Peyer's patch (tissue), 4 donors: ENCODE measurements around the gene PIK3R5. TPM values are rescaled to one million over a fixed set of nuclear protein-coding genes. Genes with fewer than 3 reads are reported as not detected.

Experiments
- DNase-seq, 3 donors: peaks; one replicate each; pipeline ENCODE4 v3.0.0-alpha.2; 2017 to 2019
- H3K27ac ChIP-seq, 4 donors: fragments of 200-600 bp; sonication (generic); one replicate each; pipeline ENCODE4 v1.5.1; 2016 to 2019
- H3K27me3 ChIP-seq, 2 donors: fragments of 200-600 bp; sonication (generic); one replicate each; pipeline ENCODE4 v1.5.1; 2019
- H3K36me3 ChIP-seq, 3 donors: fragments of 200-600 bp; sonication (generic); one replicate each; pipeline ENCODE4 v1.5.1; 2016 to 2019
- H3K4me1 ChIP-seq, 4 donors: fragments of 200-600 bp; sonication (generic); one replicate each; pipeline ENCODE4 v1.5.1; 2016 to 2019
- H3K4me3 ChIP-seq, 4 donors: fragments of 200-600 bp; sonication (generic); 1 replicate in 3 of 4; 2 replicates in 1 of 4; pipeline ENCODE4 v1.5.1; 2016 to 2019; ENCODE audit warnings: mild to moderate bottlenecking in 1 of 4
- H3K9me3 ChIP-seq, 4 donors: fragments of 200-600 bp; sonication (generic); one replicate each; pipeline ENCODE4 v1.5.1; 2016 to 2019; ENCODE audit warnings: mild to moderate bottlenecking in 1 of 4
- POLR2A ChIP-seq, 2 donors: fragments of 450-650 bp; IDR thresholded peaks; one replicate each; pipeline ENCODE4 v1.5.1; 2017; ENCODE audit warnings: antibody characterized with exemption in 2 of 2, mild to moderate bottlenecking in 2 of 2, moderate library complexity in 2 of 2
- total RNA-seq, 4 donors: library from RNA; depleted of rRNA; stranded (reverse); fragments of >200 nt; gene quantifications; one replicate each; pipeline ENCODE4 v1.1.0, GENCODE V29; 2016
- TF ChIP-seq, protein P1 (sequence below), 6 experiments: fragments of 450-650 bp in 4 of 6; fragments of 200-600 bp in 2 of 6; sonication (generic) in 1 of 6; IDR thresholded peaks; one replicate each; pipeline ENCODE4 v1.5.1; 2017 to 2019; ENCODE audit warnings: antibody characterized with exemption in 6 of 6, mild to moderate bottlenecking in 3 of 6, moderate library complexity in 1 of 6

Gene PIK3R5
- total RNA-seq, 4 donors from 2014 or later: 6.3 to 74.3 (median 10.3) TPM

DNA sequence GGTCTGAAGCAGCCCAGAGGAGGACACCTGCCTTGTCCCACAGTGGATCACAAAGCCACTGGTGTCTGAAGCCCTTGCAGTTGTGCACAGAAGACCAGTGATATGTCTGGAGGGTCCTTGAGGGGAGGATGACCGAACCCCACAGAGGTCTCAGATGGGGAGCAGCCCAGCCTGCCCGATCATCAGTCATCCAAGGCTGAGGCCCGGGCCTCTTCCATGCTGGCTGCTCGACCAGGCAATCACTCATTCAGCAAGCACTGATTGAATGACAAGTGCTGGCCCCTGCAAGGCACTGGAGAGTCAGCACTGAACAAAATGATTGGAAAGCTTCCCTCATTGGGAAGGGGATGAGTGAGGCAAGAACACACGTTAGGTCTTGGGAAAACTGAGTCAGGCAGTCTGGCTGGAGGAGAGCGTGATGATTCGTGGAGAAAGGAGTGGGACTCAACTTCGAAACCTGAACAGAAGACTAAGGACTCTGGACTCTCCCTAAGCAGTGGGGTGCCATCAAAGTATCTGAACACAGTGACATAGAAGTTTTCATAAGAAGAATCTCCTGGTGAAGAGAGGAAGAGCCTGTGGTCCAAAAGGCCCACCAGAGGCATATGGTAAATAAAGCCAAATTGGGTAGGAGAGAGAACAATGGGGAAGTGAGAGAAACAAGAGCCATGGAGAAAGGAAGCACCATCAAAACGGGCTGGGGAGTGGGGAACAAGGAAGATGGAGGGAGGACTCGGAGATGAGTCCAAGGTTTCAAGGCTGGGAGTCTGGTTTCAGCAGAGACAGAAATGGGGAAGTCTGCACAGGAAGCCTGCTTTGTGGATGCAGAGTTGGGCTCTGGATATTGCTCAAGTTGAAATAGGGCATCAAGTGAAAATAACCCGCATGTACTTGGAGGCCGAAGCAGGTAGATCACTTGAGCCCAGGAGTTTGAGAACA, 10.2 kb downstream of the PIK3R5 start:
- H3K36me3 ChIP-seq: no peaks in the 10 kb centered on the region
- DNase-seq: no peak
- H3K4me3 ChIP-seq: no peak overlapping the region
- peak overlapping the region in 1 of 4 donors; percentile 62 for H3K27ac ChIP-seq
- no peaks in the 10 kb centered on the region for H3K9me3 ChIP-seq
- H3K4me1 ChIP-seq: peaks cover 0 to 16% (median 4%) of the 10 kb centered on the region in 4 donors
- H3K27me3 ChIP-seq: no peaks in the 10 kb centered on the region
- TF ChIP-seq, protein P1, sequence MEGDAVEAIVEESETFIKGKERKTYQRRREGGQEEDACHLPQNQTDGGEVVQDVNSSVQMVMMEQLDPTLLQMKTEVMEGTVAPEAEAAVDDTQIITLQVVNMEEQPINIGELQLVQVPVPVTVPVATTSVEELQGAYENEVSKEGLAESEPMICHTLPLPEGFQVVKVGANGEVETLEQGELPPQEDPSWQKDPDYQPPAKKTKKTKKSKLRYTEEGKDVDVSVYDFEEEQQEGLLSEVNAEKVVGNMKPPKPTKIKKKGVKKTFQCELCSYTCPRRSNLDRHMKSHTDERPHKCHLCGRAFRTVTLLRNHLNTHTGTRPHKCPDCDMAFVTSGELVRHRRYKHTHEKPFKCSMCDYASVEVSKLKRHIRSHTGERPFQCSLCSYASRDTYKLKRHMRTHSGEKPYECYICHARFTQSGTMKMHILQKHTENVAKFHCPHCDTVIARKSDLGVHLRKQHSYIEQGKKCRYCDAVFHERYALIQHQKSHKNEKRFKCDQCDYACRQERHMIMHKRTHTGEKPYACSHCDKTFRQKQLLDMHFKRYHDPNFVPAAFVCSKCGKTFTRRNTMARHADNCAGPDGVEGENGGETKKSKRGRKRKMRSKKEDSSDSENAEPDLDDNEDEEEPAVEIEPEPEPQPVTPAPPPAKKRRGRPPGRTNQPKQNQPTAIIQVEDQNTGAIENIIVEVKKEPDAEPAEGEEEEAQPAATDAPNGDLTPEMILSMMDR (IDR thresholded peaks at IDR 0.05): no peak
- TF ChIP-seq POLR2A (IDR thresholded peaks at IDR 0.05): no peak

DNA sequence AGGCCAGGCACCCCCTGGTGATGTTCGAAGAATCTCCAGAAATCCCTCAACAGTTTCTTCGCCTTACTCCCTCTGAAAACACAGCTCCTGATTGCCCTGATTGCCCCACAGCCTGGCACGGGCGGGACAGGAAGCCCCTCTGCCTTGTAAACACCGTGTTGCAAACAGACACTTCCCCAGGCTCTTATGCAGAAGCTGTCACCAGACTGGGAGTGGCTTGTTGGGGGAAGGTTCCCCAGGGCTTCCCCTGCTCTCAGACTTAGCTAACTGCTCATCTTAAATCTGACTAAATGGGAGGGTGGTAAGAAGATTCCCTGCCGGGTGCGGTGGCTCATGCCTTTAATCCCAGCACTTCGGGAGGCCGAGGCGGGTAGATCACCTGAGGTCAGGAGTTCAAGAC, 11.2 kb downstream of the PIK3R5 start:
- TF ChIP-seq, protein P1 (IDR thresholded peaks at IDR 0.05): no peak
- TF ChIP-seq POLR2A (IDR thresholded peaks at IDR 0.05): no peak
- Histone ChIP-seq H3K36me3 (no peaks in the 10 kb centered on the region), H3K9me3 (no peaks in the 10 kb centered on the region), H3K27me3 (no peaks in the 10 kb centered on the region), H3K4me3 (no peak overlapping the region), H3K27ac (peak overlapping the region in 3 of 4 donors; percentile 25 to 62 (median 35)), H3K4me1 (peaks cover 0 to 16% (median 4%) of the 10 kb centered on the region in 4 donors)
- DNase-seq: peak in 2 of 3 donors; percentile 88

DNA sequence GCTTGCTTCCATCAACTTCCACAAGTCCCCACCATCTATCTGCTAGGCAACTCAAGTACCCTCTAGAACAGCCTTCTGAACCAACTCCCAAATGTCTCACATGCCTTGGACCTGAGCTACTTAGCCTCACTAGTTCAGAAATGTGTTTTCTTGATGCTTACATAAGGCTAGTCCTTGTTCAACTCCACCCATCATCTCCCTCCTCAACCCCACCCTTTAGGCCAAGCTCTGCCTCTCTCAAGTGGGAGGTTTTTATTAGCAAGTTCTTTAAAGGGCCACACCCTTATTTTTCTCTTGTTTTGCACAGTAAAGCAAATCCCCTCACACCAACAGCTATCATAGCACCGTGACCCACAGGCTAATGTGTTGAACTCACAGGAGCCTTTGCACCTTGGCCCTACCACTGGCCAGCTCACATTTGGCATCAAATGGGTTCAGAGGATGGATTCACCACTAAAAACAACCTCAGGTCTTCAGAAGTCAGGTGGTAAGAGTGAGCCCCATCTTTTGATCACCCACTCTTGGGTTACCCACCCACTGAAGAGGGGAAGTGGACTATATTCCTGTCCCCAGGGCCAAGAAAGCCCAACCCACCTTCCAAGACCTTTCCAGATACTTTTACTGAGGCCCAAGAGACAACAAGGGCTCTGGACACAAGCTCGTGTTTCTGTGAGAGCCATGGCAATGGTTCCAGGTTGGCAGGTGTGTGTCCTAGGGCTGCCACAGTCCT, 12.2 kb downstream of the PIK3R5 start:
- Histone ChIP-seq H3K4me3 (no peak overlapping the region), H3K36me3 (no peaks in the 10 kb centered on the region), H3K27ac (peak overlapping the region in 1 of 4 donors; percentile 62), H3K9me3 (no peaks in the 10 kb centered on the region), H3K4me1 (peaks cover 0 to 16% (median 4%) of the 10 kb centered on the region in 4 donors), H3K27me3 (no peaks in the 10 kb centered on the region)
- DNase-seq: no peak
- TF ChIP-seq POLR2A (IDR thresholded peaks at IDR 0.05): no peak
- TF ChIP-seq, protein P1 (IDR thresholded peaks at IDR 0.05): no peak

DNA sequence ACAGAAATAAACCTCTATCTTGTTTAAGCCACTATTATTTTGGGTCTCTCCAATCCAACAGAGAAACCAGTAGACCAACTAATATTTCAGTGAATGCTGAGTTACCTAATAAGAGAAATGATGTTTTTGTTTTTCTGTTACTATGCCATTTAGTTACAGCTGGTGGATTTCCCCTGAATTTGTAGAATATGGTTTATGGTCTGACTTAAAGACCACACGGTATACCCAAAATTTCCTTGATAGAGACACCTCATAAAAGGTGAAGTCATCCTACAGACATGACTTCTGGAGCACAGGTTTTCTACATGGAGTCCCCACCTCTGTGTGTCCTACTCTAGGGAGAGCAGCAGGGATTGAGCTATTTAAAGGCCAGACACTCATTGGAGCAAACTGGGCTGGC, 13.3 kb downstream of the PIK3R5 start:
- no peak overlapping the region for H3K4me3 ChIP-seq
- H3K27me3 ChIP-seq: no peaks in the 10 kb centered on the region
- no peaks in the 10 kb centered on the region for H3K9me3 ChIP-seq
- H3K36me3 ChIP-seq: no peaks in the 10 kb centered on the region
- H3K4me1 ChIP-seq: peaks cover 0 to 16% (median 4%) of the 10 kb centered on the region in 4 donors
- TF ChIP-seq POLR2A (IDR thresholded peaks at IDR 0.05): no peak
- TF ChIP-seq, protein P1 (IDR thresholded peaks at IDR 0.05): no peak
- H3K27ac ChIP-seq: no peak overlapping the region
- DNase-seq: no peak

DNA sequence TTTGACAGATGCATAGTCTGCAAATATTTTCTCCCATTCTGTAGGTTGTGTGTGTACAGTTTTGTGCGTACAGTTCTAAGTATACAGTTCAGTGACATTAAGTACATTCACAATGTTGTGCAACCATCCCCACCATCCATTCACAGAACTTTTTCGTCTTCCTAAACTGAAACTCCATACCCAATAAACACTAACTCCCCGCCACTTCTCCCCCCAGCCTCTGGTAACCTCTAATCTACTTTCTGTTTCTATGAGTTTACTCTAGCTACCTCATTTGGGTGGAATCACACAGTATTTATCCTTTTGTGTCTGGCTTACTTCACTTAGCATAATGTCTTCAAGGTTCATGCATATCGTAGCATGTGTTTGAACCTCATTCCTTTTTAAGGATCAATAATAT, 14.3 kb downstream of the PIK3R5 start:
- no peak overlapping the region for H3K27ac ChIP-seq
- no peaks in the 10 kb centered on the region for H3K27me3 ChIP-seq
- no peaks in the 10 kb centered on the region for H3K9me3 ChIP-seq
- TF ChIP-seq POLR2A (IDR thresholded peaks at IDR 0.05): no peak
- TF ChIP-seq, protein P1 (IDR thresholded peaks at IDR 0.05): no peak
- peaks cover 0 to 16% (median 4%) of the 10 kb centered on the region in 4 donors for H3K4me1 ChIP-seq
- H3K4me3 ChIP-seq: no peak overlapping the region
- no peak for DNase-seq
- no peaks in the 10 kb centered on the region for H3K36me3 ChIP-seq
